Hepatic stellate cell (primary cell): ENCODE data around the gene TSPAN32.
"Not testable (repeated sequence)": the region's sequence is repeated elsewhere in the genome, so short reads cannot be mapped to it uniquely, and the experiment has no call there.

Experiments used
- DNase-seq: peaks from one replicate; pipeline ENCODE4 v3.0.0; 2011; ENCODE audit warnings: low spot score

TSPAN32 gene

GRCh38 chr11:2342981-2343380 is 41.2 kb downstream of the TSPAN32 start:
- DNase-seq, result no peak

DNA sequence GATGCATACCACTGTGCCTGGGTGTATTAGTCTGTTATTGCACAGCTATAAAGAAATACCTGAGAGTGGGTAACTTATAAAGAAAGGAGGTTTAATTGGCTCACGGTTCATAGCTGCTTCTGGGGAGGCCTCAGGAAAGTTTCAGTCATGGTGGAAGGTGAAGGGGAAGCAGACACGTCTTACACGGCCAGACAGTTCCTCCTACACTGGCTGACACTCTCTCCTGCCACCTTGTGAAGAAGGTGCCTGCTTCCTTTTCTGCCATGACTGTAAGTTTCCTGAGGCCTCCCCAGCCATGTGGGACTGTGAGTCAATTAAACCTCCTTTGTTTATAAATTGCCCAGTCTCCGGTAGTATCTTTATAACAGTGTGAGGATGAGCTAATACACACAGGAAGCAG is 41.7 kb downstream of the TSPAN32 start:
- no peak for DNase-seq

- DNase-seq, result no peak
Observed at GRCh38 chr11:2345050-2345449, 43.2 kb downstream of the TSPAN32 start.

DNA sequence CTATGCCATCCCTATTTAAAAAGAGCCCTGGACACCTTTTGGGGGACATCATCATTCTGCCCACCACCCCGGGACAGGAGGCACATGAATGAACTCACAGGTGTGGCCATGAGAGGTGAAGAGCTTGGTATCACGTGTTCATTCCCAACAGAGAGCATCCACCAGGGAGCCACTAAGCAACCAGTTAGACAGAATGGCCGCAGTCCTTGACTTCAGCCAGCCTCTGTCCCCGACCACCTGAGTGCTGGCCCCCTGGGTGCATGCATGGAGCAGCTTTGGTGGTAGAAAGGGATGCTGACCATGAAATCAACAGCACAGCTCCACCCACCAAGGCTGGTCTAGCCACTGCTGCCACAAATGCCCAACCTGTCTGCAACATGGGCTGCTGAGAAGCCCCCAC is 44.2 kb downstream of the TSPAN32 start:
- DNase-seq, result no peak

DNA sequence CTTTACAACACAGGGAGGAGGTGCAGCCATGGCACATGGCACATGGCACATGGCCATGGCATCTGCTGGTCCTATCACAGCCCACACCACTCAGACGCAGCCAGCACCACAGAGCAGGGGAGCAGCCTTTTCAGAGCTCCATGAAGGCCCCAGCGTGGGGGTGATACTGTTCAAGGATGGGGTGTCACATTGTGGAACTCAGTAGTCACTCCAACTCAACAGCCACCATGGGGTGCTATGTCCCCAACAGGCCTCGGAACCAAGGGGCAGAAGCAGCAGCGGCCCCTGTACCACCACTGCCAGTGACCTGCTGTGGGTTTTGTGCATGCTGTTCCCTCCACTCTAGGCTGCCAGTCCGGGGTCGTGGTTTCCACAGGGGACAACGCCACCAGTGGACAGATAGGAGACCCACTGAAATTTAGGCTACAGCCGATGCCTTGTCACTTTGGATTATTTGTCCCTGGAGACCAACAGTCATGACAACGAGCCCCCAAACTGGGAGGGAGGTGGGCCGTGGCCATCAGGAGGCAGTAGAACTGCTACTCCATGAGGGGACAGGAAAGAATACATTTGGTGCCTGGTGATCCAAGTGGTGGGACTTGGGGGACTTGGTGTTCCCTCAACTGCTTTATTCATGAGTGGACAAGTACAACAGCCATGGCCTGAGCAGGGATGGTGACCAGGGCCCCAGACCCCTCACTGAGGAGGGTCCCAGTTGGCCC is 44.9 kb downstream of the TSPAN32 start:
- no peak for DNase-seq

DNA sequence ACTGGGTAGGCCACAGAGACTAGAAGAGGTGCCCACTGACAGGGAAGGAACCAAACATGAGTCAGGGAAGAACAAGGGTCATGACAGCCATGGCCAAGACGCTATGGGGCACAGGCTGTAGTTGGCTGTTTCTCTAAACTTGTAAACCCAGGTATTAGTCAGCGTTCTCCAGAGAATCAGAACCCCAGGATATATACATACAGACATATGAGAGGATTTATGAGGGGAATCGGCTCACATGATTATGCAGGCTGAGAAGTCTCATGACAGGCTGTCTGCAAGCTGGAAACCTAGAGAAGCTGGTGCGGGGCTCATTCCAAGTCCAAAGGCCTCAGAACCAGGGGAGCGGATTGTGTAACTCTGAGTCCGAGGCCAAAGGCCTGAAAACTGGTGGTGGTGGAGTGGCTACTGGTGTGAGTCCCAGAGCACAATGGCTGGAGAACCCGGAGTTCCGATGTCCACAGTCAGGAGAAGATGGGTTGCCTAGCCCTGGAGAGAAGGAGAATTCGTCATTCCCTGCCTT is 45.6 kb downstream of the TSPAN32 start:
- DNase-seq, result no peak

DNA sequence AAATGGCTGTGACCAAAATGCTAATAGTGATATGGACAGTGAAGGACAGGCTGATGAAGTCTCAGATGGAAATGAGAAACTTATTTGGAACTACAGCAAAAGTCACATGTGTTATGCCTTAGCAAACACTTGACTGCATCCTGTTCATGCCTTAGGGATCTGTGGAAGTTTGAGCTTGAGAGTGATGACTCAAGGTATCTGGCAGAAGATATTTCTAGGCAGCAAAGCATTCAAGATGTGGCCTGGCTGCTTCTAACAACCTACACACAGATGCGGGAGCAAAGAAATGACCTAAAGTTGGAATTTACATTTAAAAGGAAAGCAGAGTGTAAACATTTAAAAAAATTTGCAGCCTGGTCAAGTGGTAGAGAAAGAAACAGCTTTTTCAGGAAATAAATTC is 47.2 kb downstream of the TSPAN32 start:
- no peak for DNase-seq

- no peak for DNase-seq
Observed at GRCh38 chr11:2351701-2352100, 49.9 kb downstream of the TSPAN32 start.

GRCh38 chr11:2352420-2352819 is 50.6 kb downstream of the TSPAN32 start:
- DNase-seq, result no peak

DNA sequence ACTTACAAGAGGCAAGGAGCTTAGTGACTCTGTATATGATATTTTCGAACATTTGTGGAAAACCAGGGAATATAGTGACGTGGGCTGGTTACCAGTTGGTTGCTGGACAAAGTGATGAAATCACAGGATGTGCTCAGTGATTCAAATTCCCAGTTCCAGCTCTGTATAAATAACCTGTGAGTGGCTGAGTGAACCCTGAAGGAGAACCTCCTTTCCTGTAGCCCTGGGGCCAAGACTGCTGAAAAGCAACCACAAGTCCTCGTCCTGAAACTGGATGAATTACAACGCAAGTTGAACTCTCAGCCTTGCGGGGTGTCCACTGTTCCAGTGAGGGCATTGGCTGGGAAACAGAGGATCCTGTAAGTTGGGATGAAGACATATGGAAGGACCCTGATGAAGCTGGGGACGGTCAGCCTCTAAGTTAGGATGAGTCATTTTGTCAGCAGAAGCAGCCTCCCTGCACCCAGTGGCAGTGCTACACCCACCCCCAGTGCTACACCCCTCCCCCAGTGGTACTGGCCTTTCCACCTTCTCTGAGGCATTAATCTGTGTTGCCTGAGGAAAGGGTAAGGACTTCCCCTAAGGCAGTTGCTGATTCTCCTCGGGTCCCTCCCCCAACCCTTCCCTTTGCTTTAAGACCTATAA is 53.3 kb downstream of the TSPAN32 start:
- DNase-seq, result peak; percentile 64

GRCh38 chr11:2357246-2357645 is 55.4 kb downstream of the TSPAN32 start:
- no peak for DNase-seq

GRCh38 chr11:2357651-2358050 is 55.8 kb downstream of the TSPAN32 start:
- DNase-seq, result not testable (repeated sequence)

DNA sequence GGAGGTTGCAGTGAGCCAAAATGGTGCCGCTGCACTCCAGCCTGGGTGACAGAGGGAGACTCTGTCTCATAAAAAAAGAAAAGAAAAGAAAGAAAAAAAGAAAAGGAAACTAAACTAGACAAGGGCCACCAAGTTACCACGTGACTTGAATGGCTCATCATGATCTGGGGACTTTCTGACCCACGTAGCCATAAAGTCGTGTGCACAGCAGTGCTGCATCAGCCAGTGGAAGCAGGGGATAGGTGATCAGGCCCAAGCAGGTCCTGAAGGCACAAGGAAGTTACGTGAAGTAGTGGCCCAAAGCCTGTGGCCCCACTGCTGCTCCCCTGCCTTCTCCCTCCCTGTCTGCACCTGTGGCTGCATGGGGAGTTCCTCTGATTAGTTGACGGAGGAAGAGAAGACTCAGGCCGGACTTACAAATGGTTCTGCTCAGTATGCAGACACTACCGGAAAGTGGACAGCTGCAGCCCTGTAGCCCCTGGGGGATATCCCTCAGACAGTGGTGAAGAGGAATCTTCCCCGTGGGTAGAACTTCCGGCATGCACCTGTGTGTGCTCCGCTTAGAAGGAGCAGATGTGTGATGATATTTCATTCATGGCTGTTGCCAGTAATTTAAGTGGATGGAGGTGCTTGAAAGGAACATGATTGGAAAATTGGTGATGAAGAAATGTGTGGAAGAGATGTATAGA is 57.1 kb downstream of the TSPAN32 start:
- no peak for DNase-seq

- no peak for DNase-seq
Observed at GRCh38 chr11:2359557-2359956, 57.7 kb downstream of the TSPAN32 start.

GRCh38 chr11:2360081-2360642 is 58.3 kb downstream of the TSPAN32 start:
- no peak for DNase-seq

DNA sequence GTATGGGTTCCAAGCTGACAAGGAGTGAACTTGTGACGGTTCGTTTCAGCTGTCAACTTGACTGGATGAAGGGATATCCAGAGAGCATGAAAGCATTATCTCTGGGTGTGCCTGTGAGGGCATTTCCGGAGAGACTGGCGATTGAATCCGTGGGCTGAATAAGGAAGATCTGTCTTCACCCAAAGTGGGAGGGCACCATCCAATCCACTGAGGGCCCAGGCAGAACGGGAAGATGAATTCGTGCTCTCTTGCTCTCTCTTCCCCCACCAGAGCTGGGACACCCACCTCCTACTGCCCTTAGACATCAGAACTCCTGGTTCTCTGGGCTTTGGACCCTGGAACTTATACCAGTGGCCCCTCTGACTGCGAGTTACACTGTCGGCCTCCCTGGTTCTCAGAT is 59.8 kb downstream of the TSPAN32 start:
- DNase-seq, result no peak

DNA sequence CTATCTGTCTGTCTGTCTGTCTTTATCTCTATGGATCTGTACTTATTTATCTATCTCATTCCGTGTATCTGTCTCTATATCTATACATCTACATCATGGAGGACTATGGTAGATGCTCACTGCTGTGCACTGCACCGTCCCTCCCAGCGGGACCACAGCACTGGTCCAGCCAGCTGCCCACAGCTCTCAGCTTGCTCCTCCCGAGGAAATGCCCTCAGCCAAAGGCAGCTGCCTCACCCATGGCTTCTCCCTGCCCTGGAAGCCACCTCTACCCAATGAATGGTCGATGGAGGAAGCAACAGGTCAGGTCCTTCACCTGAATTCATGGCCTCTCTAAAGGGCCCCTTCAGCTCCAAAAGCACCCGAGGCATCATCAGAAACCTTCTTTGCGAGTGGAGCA is 60.6 kb downstream of the TSPAN32 start:
- no peak for DNase-seq

GRCh38 chr11:2363130-2363529 is 61.3 kb downstream of the TSPAN32 start:
- DNase-seq, result no peak

- DNase-seq, result no peak
Observed at GRCh38 chr11:2363577-2364370, 62.0 kb downstream of the TSPAN32 start.

DNA sequence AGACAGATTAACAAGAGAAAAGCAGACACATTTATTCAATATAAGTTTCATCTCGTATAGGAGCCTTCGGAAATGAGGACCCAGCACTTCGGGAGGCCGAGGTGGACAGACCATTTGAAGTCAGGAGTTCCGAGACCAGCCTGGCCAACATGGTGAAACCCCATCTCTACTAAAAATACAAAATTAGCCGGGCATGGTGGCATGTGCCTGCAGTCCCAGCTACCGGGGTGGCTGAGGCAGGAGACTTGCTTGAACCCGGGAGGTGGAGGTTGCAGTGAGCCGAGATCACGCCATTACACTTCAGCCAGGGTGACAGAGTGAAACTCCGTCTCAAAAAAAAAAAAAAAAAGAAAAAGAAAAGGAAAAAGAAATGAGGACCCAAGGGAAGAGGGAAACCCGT is 62.6 kb downstream of the TSPAN32 start:
- DNase-seq, result not testable (repeated sequence)

GRCh38 chr11:2365571-2366210 is 63.9 kb downstream of the TSPAN32 start:
- no peak for DNase-seq
